Upper lobe of right lung (tissue), 1 donor: ENCODE measurements around the gene ADGRG1. TPM values are rescaled to one million over a fixed set of nuclear protein-coding genes. Genes with fewer than 3 reads are reported as not detected.

Source experiments
- ATAC-seq: fragments of 200-7000 bp; cut with Tn5 transposase; one replicate; pipeline ENCODE4 v1.9.1; 2020; ENCODE audit warnings: mild to moderate bottlenecking, moderate library complexity
- DNase-seq: peaks from one replicate; pipeline ENCODE4 v3.0.0-alpha.2; 2020
- H3K27ac ChIP-seq: fragments of 200-600 bp; one replicate; pipeline ENCODE4 v1.8.0; 2022
- H3K27me3 ChIP-seq: fragments of 200-600 bp; one replicate; pipeline ENCODE4 v1.8.0; 2022; ENCODE audit warnings: mild to moderate bottlenecking
- H3K36me3 ChIP-seq: fragments of 200-600 bp; one replicate; pipeline ENCODE4 v1.8.0; 2022
- H3K4me1 ChIP-seq: fragments of 200-600 bp; one replicate; pipeline ENCODE4 v1.8.0; 2022
- H3K4me3 ChIP-seq: fragments of 200-600 bp; one replicate; pipeline ENCODE4 v1.8.0; 2022; ENCODE audit warnings: mild to moderate bottlenecking
- H3K9me3 ChIP-seq: fragments of 200-600 bp; one replicate; pipeline ENCODE4 v1.8.0; 2022
- intact Hi-C: fragments of 100-400 bp; cut with DNase I; formaldehyde crosslinking; loops from one replicate; pipeline ENCODE4 v1.11.0; 2022
- total RNA-seq: library from RNA; stranded (reverse); fragmentation: NEBNext Ultra II Directional; extraction: Animal tissue kit (Norgen Biotek cat#: 25700); gene quantifications from one replicate; pipeline ENCODE4 v1.2.1, GENCODE V29; 2021
- TF ChIP-seq, protein P1 (sequence below): fragments of 200-600 bp; IDR thresholded peaks from one replicate; pipeline ENCODE4 v1.8.0; 2022; ENCODE audit warnings: antibody characterized with exemption
- donor health status: DM: no; HTN: yes; CAD: no; lungs with severe emphysema.

ADGRG1 gene
- total RNA-seq, 1 donor from 2014 or later: 66.9 TPM

DNA sequence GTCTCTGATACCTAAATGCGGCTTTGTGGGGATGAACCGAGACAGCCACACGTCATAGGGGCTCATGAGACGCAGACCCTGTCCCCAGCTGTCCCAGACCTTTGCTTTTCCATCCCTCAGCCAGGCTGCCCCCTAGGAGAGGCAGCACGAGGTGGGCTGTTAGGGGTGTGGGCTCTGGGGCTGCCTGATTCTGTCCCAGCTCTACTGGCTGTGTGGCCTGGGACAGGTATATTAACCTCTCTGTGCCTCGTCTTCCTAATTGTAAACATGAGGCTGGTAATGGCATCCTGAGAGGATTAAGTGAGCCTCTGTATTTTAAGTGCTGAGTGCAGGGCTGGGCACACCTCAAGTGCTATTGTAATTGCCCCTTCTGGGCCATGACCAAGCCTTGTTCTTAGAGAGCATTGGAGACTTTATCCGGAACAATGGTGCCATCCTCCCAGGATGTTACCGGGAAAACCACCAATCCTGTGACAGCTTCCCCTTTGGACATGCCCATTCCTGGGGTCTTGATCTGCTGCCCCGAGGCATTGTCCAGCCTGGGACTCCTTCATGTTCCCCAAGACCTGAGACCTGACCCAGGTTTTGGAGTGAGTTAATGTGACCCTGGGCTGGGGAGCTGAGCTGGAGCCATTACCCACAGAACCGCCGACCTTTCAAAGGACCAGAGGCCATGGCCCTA is 5.1 kb downstream of the ADGRG1 start:
- TF ChIP-seq, protein P1, sequence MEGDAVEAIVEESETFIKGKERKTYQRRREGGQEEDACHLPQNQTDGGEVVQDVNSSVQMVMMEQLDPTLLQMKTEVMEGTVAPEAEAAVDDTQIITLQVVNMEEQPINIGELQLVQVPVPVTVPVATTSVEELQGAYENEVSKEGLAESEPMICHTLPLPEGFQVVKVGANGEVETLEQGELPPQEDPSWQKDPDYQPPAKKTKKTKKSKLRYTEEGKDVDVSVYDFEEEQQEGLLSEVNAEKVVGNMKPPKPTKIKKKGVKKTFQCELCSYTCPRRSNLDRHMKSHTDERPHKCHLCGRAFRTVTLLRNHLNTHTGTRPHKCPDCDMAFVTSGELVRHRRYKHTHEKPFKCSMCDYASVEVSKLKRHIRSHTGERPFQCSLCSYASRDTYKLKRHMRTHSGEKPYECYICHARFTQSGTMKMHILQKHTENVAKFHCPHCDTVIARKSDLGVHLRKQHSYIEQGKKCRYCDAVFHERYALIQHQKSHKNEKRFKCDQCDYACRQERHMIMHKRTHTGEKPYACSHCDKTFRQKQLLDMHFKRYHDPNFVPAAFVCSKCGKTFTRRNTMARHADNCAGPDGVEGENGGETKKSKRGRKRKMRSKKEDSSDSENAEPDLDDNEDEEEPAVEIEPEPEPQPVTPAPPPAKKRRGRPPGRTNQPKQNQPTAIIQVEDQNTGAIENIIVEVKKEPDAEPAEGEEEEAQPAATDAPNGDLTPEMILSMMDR: no peak
- Histone ChIP-seq H3K4me1 (peaks cover 28% of the 10 kb centered on the region), H3K4me3 (no peak overlapping the region), H3K36me3 (no peaks in the 10 kb centered on the region), H3K27me3 (peaks cover 14% of the 10 kb centered on the region), H3K9me3 (no peaks in the 10 kb centered on the region), H3K27ac (peak overlapping the region; percentile 17)
- intact Hi-C loops: no loop called here
- DNase-seq (no peak), ATAC-seq (no peak)

DNA sequence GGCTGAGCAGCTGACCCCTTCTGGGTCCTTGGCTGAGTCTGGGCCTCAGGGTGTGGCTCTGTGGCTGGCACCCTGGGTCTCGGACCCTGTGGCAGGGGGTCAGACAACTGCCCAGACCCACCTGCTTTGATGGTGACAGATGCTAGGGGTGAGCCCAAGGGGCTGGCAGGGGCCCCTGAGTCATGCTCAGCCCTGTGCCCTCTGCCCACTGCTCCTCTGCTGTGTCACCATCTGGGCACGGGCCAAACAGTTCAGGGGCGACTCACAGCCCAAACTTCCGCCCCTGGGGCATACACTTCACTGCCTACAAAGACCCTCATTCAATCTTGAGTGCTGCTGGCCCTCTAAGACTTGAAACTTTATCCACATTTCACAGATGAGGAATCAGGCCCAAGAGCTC is 5.7 kb downstream of the ADGRG1 start:
- H3K4me3 ChIP-seq: no peak overlapping the region
- peaks cover 11% of the 10 kb centered on the region for H3K27me3 ChIP-seq
- H3K4me1 ChIP-seq: peaks cover 31% of the 10 kb centered on the region
- ATAC-seq (no peak), DNase-seq (no peak)
- intact Hi-C loops: no loop called here
- H3K9me3 ChIP-seq: no peaks in the 10 kb centered on the region
- H3K36me3 ChIP-seq: no peaks in the 10 kb centered on the region
- peak overlapping the region; percentile 17 for H3K27ac ChIP-seq
- TF ChIP-seq, protein P1: no peak

DNA sequence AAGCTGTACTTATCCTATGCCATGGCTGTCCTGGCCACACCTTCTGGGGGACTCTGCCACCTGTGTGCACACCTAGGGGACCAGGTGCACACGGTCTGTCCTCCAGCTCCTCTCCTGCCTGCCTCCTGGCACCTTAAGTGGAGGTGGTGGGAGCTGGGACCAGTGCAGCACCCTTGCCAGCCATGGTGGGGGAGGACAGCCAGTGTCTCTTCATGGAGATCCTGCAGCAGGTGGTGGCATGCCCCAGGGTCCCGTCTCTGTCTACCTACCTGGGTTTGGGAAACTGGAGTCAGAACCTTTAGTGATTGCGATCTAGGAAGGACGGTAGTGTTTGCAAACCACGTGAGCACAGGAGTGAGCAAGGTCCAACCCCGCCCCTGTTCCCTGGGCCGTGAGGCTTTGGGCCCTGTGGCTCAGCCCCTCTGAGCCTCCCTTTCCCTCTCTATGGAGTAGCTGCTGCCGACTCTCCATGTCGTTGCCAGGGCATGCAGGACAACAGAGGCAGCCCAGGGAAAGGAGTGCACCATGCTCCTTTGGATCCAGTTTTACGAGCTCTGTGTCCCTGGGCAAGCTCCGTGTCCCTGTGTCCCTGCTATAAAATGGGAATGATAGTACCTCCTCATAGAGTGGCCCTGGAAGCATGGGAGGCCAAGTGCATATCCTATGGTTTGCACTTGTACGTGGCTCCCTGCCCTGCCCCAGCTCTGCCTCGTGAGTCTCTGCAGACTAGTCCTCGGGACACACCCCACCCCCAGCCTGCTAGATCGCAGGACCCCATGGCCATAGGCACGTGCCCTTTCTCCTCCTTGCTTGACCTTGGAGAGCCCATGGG is 7.1 kb downstream of the ADGRG1 start:
- no peak overlapping the region for H3K4me3 ChIP-seq
- DNase-seq: no peak
- H3K36me3 ChIP-seq: no peaks in the 10 kb centered on the region
- intact Hi-C loops: no loop called here
- H3K4me1 ChIP-seq: peaks cover 38% of the 10 kb centered on the region
- H3K27ac ChIP-seq: peak overlapping the region; percentile 73
- H3K9me3 ChIP-seq: no peaks in the 10 kb centered on the region
- TF ChIP-seq, protein P1: no peak
- no peak for ATAC-seq
- H3K27me3 ChIP-seq: peaks cover 4% of the 10 kb centered on the region

DNA sequence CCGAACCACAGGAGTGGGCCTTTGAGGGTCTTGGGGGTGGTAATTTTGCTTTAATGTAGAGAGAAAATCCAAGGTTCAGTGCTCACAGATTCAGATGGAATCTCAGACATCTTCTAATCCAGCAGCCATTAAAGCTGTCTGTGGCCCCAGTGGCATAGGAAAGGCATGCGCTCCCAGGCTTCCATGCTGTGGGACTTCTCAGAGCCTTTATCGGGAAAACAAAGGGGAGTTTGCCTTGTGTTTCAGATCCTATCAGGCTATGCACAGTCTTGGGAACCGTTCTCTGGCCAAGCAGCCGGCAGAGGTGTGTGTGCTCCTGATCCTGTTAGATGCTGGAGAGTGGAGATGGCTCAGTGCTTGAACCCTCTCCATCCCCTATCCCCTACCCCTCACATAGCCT is 7.8 kb downstream of the ADGRG1 start:
- TF ChIP-seq, protein P1: no peak
- intact Hi-C loops: no loop called here
- Histone ChIP-seq H3K27me3 (peaks cover 4% of the 10 kb centered on the region), H3K9me3 (no peaks in the 10 kb centered on the region), H3K4me1 (peaks cover 44% of the 10 kb centered on the region), H3K27ac (peak overlapping the region; percentile 73), H3K36me3 (no peaks in the 10 kb centered on the region), H3K4me3 (no peak overlapping the region)
- DNase-seq: no peak
- ATAC-seq: no peak

DNA sequence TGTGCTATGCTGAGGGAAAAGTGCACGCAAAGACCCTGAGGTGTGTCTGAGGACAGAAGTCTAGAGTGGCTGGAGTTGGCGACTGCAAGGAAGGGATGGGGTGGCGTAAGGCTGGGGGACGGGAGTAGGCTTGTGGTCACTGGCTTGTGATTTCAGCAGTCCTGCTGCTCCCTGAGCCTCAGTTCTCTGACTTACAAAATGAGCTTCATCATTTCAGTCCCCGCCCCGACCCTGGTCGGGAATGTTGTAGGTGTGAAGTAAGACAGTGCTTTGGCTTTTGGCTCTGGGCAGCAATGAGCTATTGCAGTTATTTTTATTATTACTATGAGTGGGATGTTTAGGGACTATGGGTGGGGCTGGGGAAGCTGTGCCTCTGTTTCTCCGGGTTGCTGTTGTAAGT is 8.6 kb downstream of the ADGRG1 start:
- TF ChIP-seq, protein P1: no peak
- no peak for DNase-seq

More for the DNA sequence above, 8.6 kb downstream of the ADGRG1 start:
- H3K27me3 ChIP-seq: peaks cover 4% of the 10 kb centered on the region
- ATAC-seq: no peak
- no peaks in the 10 kb centered on the region for H3K36me3 ChIP-seq
- H3K4me1 ChIP-seq: peaks cover 44% of the 10 kb centered on the region
- H3K27ac ChIP-seq: peak overlapping the region; percentile 73
- intact Hi-C loops: no loop called here
- H3K9me3 ChIP-seq: no peaks in the 10 kb centered on the region
- no peak overlapping the region for H3K4me3 ChIP-seq
